NCI-H2227 (cell line): Measurements from ENCODE around the gene ANKZF1.

Experiments
- DNase-seq: peaks from one replicate; lab custom pipeline; 2025; ENCODE audit not compliant: unreplicated experiment; lab: John Stamatoyannopoulos, UW

The ANKZF1 gene

DNA sequence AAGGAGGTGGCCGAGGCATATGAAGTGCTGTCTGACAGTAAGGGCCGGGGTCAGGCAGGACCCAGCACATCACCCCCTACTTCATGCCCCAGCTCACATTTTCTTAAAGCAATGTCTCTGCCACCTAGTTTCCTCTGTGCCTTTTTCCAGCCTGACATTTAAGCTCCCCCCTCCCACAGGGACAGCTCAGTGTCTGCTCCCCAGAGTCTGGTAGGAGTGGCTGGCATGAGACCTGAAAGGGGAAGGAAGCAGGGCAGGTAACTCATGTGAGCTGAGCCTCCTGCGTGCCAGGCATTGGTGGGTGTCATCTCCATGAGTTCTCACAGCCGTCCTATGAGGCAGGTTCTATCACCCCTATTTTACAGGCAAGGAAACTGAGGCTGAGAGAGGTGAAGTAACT lies 51.0 kb downstream of the ANKZF1 start:
- DNase-seq, result no peak

DNA sequence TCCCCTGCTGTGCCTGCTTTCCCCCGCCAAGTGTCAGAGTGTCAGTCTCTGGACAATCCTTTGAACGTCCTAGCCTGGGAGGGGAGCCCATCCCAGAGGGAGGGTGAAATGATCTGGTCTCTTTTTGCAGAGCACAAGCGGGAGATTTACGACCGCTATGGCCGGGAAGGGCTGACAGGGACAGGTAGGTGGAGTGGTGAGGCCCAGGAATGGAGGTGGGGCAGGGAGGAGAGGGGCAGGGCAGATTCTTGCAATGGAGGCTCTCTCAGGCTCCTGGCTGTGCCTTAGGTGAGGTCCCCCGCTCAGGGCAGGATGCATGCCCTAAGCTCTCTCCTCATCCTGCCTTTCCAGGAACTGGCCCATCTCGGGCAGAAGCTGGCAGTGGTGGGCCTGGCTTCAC lies 52.0 kb downstream of the ANKZF1 start:
- no peak for DNase-seq

DNA sequence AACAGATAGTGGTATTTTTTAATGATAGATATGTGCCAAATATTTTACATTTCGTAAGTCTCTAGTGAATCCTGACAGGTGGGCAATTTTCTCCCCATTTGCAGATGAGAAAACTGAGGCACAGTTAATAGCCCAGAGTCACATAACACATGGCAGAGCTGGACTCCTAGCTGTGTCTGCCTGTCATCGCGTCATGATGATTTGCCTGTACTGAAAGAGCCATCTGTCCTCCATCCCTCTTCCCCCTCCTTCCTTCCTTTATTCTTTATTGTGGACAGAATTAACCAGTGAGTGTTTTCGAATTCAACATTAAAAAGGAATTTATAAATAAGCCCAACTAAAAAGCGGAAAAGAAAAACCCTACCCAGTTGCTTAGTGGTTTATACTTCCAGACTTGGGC lies 52.8 kb downstream of the ANKZF1 start:
- no peak for DNase-seq

DNA sequence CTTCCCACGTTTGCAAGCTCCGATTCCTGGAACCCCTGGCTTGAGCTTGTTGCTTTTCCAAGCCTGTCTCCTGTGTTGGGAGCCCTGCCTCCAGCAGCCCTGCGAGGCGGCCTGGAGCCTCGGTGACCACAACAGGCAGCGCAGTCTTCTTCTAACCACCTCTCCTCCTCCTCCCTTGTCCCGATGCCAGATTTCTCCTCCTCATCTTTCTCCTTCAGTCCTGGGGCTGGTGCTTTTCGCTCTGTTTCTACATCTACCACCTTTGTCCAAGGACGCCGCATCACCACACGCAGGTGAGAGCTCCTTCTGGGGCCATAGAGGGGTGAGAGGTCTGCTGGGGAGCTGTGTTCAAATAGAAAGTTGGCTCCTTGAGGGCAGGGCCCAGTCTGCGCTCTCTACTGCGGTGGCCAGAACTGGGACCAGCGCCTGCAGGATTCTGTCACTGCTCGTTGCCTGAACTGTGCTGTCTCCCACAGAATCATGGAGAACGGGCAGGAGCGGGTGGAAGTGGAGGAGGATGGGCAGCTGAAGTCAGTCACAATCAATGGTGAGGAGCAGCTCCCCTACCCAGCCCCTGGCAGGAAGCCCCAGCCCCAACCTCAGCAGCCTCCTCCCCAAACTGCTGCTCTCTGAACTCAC lies 53.5 kb downstream of the ANKZF1 start:
- DNase-seq, result no peak

DNA sequence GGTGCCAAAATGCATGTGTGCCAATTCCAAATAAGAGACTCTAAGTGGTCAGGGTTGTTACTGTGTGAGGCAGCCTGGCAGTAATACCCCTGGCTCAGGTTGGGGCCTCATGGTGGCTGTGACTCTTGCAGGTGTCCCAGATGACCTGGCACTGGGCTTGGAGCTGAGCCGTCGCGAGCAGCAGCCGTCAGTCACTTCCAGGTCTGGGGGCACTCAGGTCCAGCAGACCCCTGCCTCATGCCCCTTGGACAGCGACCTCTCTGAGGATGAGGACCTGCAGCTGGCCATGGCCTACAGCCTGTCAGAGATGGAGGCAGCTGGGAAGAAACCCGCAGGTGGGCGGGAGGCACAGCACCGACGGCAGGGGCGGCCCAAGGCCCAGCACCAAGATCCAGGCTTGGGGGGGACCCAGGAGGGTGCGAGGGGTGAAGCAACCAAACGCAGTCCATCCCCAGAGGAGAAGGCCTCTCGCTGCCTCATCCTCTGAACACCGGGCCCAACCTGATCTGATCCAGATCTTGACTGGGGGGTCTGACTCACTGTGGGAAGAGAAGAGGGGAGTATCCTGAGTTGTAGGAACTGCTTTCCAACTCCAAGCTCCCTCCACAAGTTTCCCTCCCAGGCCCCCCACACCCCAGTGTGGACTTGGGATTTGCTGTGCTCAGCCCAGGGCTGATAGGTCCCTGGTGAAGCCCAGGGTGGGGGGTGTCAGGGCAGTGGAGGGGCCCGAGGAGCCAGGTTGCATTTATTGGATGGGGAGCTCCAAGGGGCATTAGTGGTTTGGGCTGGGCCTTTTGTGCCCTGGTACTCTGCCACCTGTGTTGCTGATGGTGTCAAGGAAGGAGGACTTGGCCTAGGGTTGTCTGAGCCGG lies 55.1 kb downstream of the ANKZF1 start:
- no peak for DNase-seq

DNA sequence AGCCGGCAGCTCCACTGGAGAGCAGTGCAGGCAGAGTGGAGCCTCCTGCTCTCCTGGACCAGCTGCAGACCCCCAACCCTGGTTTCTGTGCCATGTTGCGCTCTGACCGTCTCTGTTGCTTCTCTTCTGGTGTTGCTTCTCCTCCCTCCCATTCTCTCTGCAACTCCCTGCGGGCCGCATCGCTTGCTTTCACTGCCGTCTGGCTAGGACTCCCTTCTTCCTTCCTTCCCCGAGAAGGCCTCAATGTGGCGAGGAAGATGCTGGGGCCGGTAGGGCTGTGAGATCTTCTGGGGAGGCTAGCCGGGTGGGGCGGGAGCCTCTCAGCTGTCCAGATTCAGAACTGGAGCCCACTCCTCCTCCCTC lies 55.7 kb downstream of the ANKZF1 start:
- DNase-seq, result no peak

DNA sequence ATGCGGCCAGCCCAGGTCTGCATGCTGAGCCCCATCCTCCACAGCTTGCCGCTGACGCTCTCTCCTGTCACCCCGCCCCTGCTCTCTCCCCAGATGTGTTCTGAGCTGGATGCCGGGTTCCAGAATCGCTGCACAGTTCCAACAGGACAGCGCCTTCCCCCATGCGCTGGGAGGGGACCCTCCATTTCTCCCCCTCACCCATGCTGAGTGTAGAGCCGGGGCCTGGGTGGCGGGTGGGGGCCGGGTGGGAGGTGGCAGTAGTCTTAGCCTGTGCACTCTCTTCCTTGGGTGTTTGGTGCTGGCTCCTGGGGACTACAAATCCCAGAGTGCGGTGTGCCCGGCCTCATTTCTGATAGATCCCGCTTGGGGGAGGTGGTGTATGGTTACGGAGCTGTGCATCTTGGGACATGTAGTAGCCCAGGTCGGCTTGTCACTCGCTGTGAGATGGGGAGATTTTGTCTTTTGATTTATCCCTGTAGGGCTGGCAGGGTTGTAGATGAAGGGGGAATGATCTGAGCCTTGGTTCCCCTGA lies 56.4 kb downstream of the ANKZF1 start:
- peak; percentile 86 for DNase-seq
